HL-60 (cell line): ENCODE results near the gene ACOT9.
"Not testable (repeated sequence)": the region's sequence is repeated elsewhere in the genome, so short reads cannot be mapped to it uniquely, and the experiment has no call there.

Experiments used
- DNase-seq, 2 experiments: peaks; one replicate each; pipeline ENCODE4 v3.0.0-alpha.2; 2010 to 2020; ENCODE audit warnings: low read depth in 1 of 2, low spot score in 1 of 2
- H3K27ac ChIP-seq: fragments of 250-450 bp; sonication (Bioruptor Pico); replicated peaks from 2 replicates; pipeline ENCODE4 v1.5.1; 2020; ENCODE audit warnings: mild to moderate bottlenecking, moderate library complexity
- H3K27me3 ChIP-seq: fragments of 250-450 bp; sonication (Bioruptor Pico); 2 replicates; pipeline ENCODE4 v1.5.1; 2021; ENCODE audit warnings: mild to moderate bottlenecking, moderate library complexity; ENCODE audit not compliant: insufficient read depth, poor library complexity, severe bottlenecking
- H3K4me3 ChIP-seq: replicated peaks from 2 replicates; pipeline ENCODE4 v1.5.1; 2011; ENCODE audit warnings: mild to moderate bottlenecking, control low read depth, low read length; ENCODE audit not compliant: insufficient read depth
- GABPA ChIP-seq: IDR thresholded peaks from 2 replicates; pipeline ENCODE4 v1.6.1; 2012; ENCODE audit warnings: low read depth
- POLR2AphosphoS5 ChIP-seq: IDR thresholded peaks from 2 replicates; pipeline ENCODE4 v1.6.1; 2012; ENCODE audit warnings: low read depth
- SPI1 ChIP-seq: IDR thresholded peaks from 2 replicates; pipeline ENCODE4 v1.6.1; 2012; ENCODE audit warnings: low read depth, mild to moderate bottlenecking, borderline replicate concordance
- TF ChIP-seq, protein P1 (sequence below): IDR thresholded peaks from 2 replicates; pipeline ENCODE4 v1.6.1; 2012; ENCODE audit warnings: low read depth; ENCODE audit not compliant: insufficient replicate concordance
- TF ChIP-seq, protein P2 (sequence below): IDR thresholded peaks from one replicate; pipeline ENCODE4 v1.5.1; 2011; ENCODE audit warnings: low read length, control low read depth, inconsistent platforms; ENCODE audit not compliant: insufficient read depth

The ACOT9 gene

DNA sequence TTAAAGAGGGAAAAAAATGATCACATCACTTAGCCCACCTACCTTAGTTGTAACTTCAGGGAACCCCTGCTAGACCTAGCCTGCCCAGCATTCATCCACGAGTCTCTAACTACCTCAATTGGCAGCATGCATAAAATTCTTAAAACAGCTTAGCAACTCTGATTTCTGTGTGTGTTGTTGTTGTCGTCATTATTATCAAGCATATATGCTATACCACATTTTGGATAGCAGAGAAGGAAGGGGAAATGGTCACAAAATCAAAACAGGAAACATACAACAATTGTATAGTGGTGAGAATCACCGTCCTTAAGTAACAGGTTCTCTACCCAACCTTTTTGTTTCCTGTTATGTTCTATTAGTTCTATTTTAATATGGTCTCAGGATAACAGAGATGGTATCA lies 2.7 kb upstream of the ACOT9 start:
- H3K27ac ChIP-seq = no peak overlapping the region
- TF ChIP-seq SPI1 = no peak
- TF ChIP-seq, protein P1, sequence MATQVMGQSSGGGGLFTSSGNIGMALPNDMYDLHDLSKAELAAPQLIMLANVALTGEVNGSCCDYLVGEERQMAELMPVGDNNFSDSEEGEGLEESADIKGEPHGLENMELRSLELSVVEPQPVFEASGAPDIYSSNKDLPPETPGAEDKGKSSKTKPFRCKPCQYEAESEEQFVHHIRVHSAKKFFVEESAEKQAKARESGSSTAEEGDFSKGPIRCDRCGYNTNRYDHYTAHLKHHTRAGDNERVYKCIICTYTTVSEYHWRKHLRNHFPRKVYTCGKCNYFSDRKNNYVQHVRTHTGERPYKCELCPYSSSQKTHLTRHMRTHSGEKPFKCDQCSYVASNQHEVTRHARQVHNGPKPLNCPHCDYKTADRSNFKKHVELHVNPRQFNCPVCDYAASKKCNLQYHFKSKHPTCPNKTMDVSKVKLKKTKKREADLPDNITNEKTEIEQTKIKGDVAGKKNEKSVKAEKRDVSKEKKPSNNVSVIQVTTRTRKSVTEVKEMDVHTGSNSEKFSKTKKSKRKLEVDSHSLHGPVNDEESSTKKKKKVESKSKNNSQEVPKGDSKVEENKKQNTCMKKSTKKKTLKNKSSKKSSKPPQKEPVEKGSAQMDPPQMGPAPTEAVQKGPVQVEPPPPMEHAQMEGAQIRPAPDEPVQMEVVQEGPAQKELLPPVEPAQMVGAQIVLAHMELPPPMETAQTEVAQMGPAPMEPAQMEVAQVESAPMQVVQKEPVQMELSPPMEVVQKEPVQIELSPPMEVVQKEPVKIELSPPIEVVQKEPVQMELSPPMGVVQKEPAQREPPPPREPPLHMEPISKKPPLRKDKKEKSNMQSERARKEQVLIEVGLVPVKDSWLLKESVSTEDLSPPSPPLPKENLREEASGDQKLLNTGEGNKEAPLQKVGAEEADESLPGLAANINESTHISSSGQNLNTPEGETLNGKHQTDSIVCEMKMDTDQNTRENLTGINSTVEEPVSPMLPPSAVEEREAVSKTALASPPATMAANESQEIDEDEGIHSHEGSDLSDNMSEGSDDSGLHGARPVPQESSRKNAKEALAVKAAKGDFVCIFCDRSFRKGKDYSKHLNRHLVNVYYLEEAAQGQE = no peak
- no peak for TF ChIP-seq GABPA
- TF ChIP-seq, protein P2, sequence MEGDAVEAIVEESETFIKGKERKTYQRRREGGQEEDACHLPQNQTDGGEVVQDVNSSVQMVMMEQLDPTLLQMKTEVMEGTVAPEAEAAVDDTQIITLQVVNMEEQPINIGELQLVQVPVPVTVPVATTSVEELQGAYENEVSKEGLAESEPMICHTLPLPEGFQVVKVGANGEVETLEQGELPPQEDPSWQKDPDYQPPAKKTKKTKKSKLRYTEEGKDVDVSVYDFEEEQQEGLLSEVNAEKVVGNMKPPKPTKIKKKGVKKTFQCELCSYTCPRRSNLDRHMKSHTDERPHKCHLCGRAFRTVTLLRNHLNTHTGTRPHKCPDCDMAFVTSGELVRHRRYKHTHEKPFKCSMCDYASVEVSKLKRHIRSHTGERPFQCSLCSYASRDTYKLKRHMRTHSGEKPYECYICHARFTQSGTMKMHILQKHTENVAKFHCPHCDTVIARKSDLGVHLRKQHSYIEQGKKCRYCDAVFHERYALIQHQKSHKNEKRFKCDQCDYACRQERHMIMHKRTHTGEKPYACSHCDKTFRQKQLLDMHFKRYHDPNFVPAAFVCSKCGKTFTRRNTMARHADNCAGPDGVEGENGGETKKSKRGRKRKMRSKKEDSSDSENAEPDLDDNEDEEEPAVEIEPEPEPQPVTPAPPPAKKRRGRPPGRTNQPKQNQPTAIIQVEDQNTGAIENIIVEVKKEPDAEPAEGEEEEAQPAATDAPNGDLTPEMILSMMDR = no peak
- no peak for TF ChIP-seq POLR2AphosphoS5
- no peak for DNase-seq
- no peak overlapping the region for H3K4me3 ChIP-seq
- H3K27me3 ChIP-seq = no peaks in the 10 kb centered on the region

DNA sequence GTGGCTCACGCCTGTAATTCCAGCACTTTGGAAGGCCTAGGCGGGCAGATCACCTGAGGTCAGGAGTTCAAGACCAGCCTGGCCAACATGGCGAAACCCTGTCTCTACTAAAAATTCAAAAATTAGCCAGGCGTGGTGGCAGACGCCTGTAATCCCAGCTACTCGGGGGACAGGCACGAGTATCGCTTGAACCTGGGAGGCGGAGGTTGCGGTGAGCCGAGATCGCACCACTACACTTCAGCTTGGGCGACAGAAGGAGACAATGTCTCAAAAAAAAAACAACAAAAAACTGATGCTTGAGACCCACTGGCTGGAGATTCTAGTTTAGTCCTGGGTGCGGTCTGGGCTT lies 521 bp upstream of the ACOT9 start:
- peak overlapping the region; percentile 57 for H3K27ac ChIP-seq
- not testable (repeated sequence) for H3K27me3 ChIP-seq, DNase-seq
- peak overlapping the region; percentile 78 for H3K4me3 ChIP-seq

DNA sequence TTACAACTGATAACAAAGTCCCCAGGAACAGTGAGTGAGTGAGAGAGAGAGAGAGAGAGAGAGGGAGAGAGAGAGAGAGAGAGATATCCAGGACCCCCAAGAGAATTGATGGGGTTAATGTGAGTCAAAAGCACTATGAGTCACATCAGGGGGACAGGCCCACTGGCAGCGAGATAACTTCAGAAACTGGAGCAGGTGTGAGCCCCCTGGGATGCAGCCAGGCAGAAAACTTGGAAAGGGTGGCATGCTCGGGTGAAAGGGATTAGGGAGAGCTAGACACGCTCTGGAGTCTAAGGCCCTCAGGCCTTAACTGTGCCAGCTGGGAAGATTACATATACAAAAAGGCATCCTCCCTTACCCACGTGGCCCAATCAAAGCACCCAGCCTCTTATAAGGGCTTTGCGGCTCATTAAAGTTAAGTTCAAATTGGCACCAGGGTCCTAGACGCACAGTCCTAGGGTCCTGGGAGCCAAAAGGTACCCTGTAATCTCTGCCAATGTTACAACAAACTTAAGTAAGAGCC lies 841 bp downstream of the ACOT9 start:
- Histone ChIP-seq H3K27me3 (no peaks in the 10 kb centered on the region), H3K4me3 (peak overlapping the region; percentile 78), H3K27ac (peak overlapping the region; percentile 57)
- DNase-seq = no peak
- TF ChIP-seq SPI1 (no peak), GABPA (no peak), POLR2AphosphoS5 (no peak)
- TF ChIP-seq, protein P2 = no peak
- TF ChIP-seq, protein P1 = no peak

DNA sequence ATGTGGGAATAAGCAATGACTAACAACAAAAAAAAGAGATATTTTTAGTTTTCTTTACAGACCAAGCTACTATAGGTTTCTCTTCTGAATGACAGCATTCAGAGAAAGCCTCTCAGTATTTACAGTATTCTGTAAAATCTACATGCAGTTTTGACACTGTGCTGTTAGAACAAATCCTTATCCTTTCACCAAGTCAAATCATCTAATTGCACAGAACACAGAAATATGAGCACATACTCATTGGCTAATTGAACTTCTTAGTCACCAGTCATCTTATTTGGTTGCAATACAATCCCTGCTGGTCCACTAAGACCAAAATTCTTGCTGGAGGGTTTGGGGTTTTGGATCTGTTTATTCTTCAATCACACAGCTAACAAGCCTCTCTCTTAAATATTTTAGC lies 5.7 kb downstream of the ACOT9 start:
- DNase-seq = no peak
- TF ChIP-seq POLR2AphosphoS5 (no peak), SPI1 (no peak), GABPA (no peak)
- TF ChIP-seq, protein P2 = no peak
- TF ChIP-seq, protein P1 = no peak
- Histone ChIP-seq H3K4me3 (no peak overlapping the region), H3K27ac (no peak overlapping the region), H3K27me3 (no peaks in the 10 kb centered on the region)
